Stomach (tissue), 4 donors: Measurements from ENCODE around the gene SYNGR3.

ENCODE experiments used
- POLR2A ChIP-seq, 4 donors: fragments of 450-650 bp; IDR thresholded peaks; one replicate each; pipeline ENCODE4 v1.6.1; 2016; ENCODE audit warnings: antibody characterized with exemption in 4 of 4, control low read depth in 2 of 4, mild to moderate bottlenecking in 1 of 4, moderate library complexity in 1 of 4
- TF ChIP-seq, protein P1 (sequence below), 7 experiments: fragments of 450-650 bp in 4 of 7; fragments of 200-600 bp in 3 of 7; sonication (generic) in 3 of 7; IDR thresholded peaks; one replicate each; pipeline ENCODE4 v1.5.1; 2016 to 2019; ENCODE audit warnings: antibody characterized with exemption in 7 of 7, control low read depth in 2 of 7, mild to moderate bottlenecking in 1 of 7

DNA sequence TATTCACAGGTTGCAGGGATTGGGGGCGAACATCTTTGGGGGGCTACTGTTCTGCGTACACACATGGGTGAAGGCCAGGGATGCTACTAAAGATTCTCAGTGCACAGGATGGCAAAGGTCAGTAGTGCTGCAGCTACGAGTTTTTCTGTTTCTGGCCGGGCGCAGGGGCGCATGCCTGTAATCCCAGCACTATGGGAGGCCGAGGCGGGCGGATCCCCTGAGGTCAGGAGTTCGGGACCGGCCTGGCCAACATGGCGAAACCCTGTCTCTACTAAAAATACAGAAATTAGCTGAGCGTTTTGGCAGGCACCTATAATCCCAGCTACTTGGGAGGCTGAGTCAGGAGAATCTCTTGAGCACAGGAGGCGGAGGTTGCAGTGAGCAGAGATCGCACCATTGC, 23.8 kb downstream of the SYNGR3 start:
- no peak for TF ChIP-seq POLR2A (IDR thresholded peaks at IDR 0.05)
- TF ChIP-seq, protein P1, sequence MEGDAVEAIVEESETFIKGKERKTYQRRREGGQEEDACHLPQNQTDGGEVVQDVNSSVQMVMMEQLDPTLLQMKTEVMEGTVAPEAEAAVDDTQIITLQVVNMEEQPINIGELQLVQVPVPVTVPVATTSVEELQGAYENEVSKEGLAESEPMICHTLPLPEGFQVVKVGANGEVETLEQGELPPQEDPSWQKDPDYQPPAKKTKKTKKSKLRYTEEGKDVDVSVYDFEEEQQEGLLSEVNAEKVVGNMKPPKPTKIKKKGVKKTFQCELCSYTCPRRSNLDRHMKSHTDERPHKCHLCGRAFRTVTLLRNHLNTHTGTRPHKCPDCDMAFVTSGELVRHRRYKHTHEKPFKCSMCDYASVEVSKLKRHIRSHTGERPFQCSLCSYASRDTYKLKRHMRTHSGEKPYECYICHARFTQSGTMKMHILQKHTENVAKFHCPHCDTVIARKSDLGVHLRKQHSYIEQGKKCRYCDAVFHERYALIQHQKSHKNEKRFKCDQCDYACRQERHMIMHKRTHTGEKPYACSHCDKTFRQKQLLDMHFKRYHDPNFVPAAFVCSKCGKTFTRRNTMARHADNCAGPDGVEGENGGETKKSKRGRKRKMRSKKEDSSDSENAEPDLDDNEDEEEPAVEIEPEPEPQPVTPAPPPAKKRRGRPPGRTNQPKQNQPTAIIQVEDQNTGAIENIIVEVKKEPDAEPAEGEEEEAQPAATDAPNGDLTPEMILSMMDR (IDR thresholded peaks at IDR 0.05) = no peak
